WTC11 (cell line): ENCODE measurements around the gene IFI44. TPM values are rescaled to one million over a fixed set of nuclear protein-coding genes. Genes with fewer than 3 reads are reported as not detected.

Experiments used
- ATAC-seq: fragments of 200-7000 bp; cut with Tn5 transposase; 2 replicates; pipeline ENCODE4 v1.10.0; 2021; ENCODE audit warnings: mild to moderate bottlenecking, moderate library complexity
- CTCF ChIA-PET: fragments of 300-600 bp; sonication (Branson Sonifier 250); formaldehyde crosslinking; loops from one replicate; lab custom pipeline; 2021; ENCODE audit warnings: antibody characterized with exemption; lab: Charles Lee
- POLR2A ChIA-PET: fragments of 350-600 bp; sonication (Branson Sonifier 250); formaldehyde crosslinking; loops from one replicate; lab custom pipeline; 2021; ENCODE audit warnings: antibody characterized with exemption; lab: Charles Lee
- DNase-seq: peaks from one replicate; pipeline ENCODE4 v3.0.0; 2021; ENCODE audit warnings: low spot score
- H3K27ac Mint-ChIP-seq: 2 replicates; pipeline ENCODE4 v1.8.0; 2021; ENCODE audit warnings: mixed read lengths
- H3K27me3 Mint-ChIP-seq: 2 replicates; pipeline ENCODE4 v1.8.0; 2021; ENCODE audit warnings: low read depth, mild to moderate bottlenecking, moderate library complexity, mixed read lengths
- H3K36me3 Mint-ChIP-seq: 2 replicates; pipeline ENCODE4 v1.8.0; 2021; ENCODE audit warnings: mixed read lengths
- H3K4me1 Mint-ChIP-seq: 2 replicates; pipeline ENCODE4 v1.8.0; 2022; ENCODE audit warnings: mixed read lengths
- H3K4me3 Mint-ChIP-seq: 2 replicates; pipeline ENCODE4 v1.8.0; 2021; ENCODE audit warnings: mild to moderate bottlenecking, moderate library complexity, mixed read lengths
- H3K9me3 Mint-ChIP-seq: 2 replicates; pipeline ENCODE4 v1.8.0; 2021; ENCODE audit warnings: mixed read lengths
- ATF2 ChIP-seq: sonication (generic); formaldehyde crosslinking; IDR thresholded peaks from 2 replicates; pipeline ENCODE4 v1.8.1; 2022; ENCODE audit warnings: low read depth, missing genetic modification reagents, borderline replicate concordance
- E2F5 ChIP-seq: sonication (generic); formaldehyde crosslinking; IDR thresholded peaks from 2 replicates; pipeline ENCODE4 v1.8.1; 2022; ENCODE audit warnings: mild to moderate bottlenecking, moderate library complexity, missing genetic modification reagents
- ETV6 ChIP-seq: sonication (generic); formaldehyde crosslinking; IDR thresholded peaks from 2 replicates; pipeline ENCODE4 v1.8.1; 2022; ENCODE audit warnings: mild to moderate bottlenecking, missing genetic modification reagents
- FOXK1 ChIP-seq: sonication (generic); formaldehyde crosslinking; IDR thresholded peaks from 2 replicates; pipeline ENCODE4 v1.8.0; 2022; ENCODE audit warnings: mild to moderate bottlenecking, moderate library complexity, missing genetic modification reagents
- FOXP1 ChIP-seq: sonication (generic); formaldehyde crosslinking; IDR thresholded peaks from 2 replicates; pipeline ENCODE4 v1.8.0; 2022; ENCODE audit warnings: missing genetic modification reagents, mild to moderate bottlenecking, moderate library complexity, borderline replicate concordance
- FOXP4 ChIP-seq: sonication (generic); formaldehyde crosslinking; IDR thresholded peaks from 2 replicates; pipeline ENCODE4 v1.8.0; 2022; ENCODE audit warnings: mild to moderate bottlenecking, missing genetic modification reagents
- HMGXB4 ChIP-seq: sonication (generic); formaldehyde crosslinking; IDR thresholded peaks from 2 replicates; pipeline ENCODE4 v1.8.1; 2023; ENCODE audit warnings: mild to moderate bottlenecking, moderate library complexity, missing genetic modification reagents
- MYBL2 ChIP-seq: sonication (generic); formaldehyde crosslinking; IDR thresholded peaks from 2 replicates; pipeline ENCODE4 v1.8.1; 2023; ENCODE audit warnings: mild to moderate bottlenecking, moderate library complexity, missing genetic modification reagents
- NFYB ChIP-seq: sonication (generic); formaldehyde crosslinking; conservative IDR thresholded peaks from 2 replicates; pipeline ENCODE4 v1.8.0; 2022; ENCODE audit warnings: low read depth, missing genetic modification reagents
- PRDM15 ChIP-seq: sonication (generic); formaldehyde crosslinking; IDR thresholded peaks from 2 replicates; pipeline ENCODE4 v1.8.0; 2022; ENCODE audit warnings: missing genetic modification reagents
- ZBTB21 ChIP-seq: sonication (generic); formaldehyde crosslinking; IDR thresholded peaks from 2 replicates; pipeline ENCODE4 v1.8.1; 2023; ENCODE audit warnings: mild to moderate bottlenecking, missing genetic modification reagents, borderline replicate concordance
- ZNF416 ChIP-seq: fragments of 250-450 bp; sonication (Bioruptor Pico); IDR thresholded peaks from 2 replicates; pipeline ENCODE4 v1.9.0; 2021; ENCODE audit warnings: mild to moderate bottlenecking, inconsistent platforms
- ZNF423 ChIP-seq: fragments of 250-450 bp; sonication (Bioruptor Pico); IDR thresholded peaks from 2 replicates; pipeline ENCODE4 v2.1.2; 2022; ENCODE audit warnings: mild to moderate bottlenecking, moderate library complexity
- ZNF532 ChIP-seq: fragments of 250-450 bp; sonication (Bioruptor Pico); IDR thresholded peaks from 2 replicates; pipeline ENCODE4 v1.9.0; 2021; ENCODE audit warnings: mild to moderate bottlenecking, borderline replicate concordance
- ZSCAN18 ChIP-seq: fragments of 250-450 bp; sonication (Bioruptor Pico); IDR thresholded peaks from 2 replicates; pipeline ENCODE4 v2.1.2; 2022; ENCODE audit warnings: mild to moderate bottlenecking, moderate library complexity
- total RNA-seq: library from RNA; stranded (reverse); gene quantifications from 3 replicates; pipeline ENCODE4 v1.2.3, GENCODE V29; 2021

IFI44 gene
- total RNA-seq, 1 experiment from 2014 or later: 0.15 TPM

- ATAC-seq: no peak
- CTCF ChIA-PET: no interaction called here
Observed at GRCh38 chr1:78682496-78682895, 32.9 kb downstream of the IFI44 start.

GRCh38 chr1:78683079-78683478 is 33.4 kb downstream of the IFI44 start:
- TF ChIP-seq ZNF532 (no peak), ATF2 (CRISPR knock-in tag) (no peak), ZSCAN18 (CRISPR knock-in tag) (no peak), ZNF423 (CRISPR knock-in tag) (no peak), E2F5 (CRISPR knock-in tag) (no peak), HMGXB4 (no peak)
- Mint-ChIP-seq H3K36me3 (no peaks in the 10 kb centered on the region), H3K27me3 (no peaks in the 10 kb centered on the region), H3K27ac (no peak overlapping the region), H3K4me3 (no peak overlapping the region), H3K4me1 (no peaks in the 10 kb centered on the region), H3K9me3 (no peaks in the 10 kb centered on the region)
- ATAC-seq: no peak
- CTCF ChIA-PET: no interaction called here
- POLR2A ChIA-PET: no interaction called here
- DNase-seq: no peak

More at GRCh38 chr1:78682496-78682895, 32.9 kb downstream of the IFI44 start:
- no peaks in the 10 kb centered on the region for H3K9me3 Mint-ChIP-seq
- H3K4me3 Mint-ChIP-seq: no peak overlapping the region
- DNase-seq: no peak
- no peak overlapping the region for H3K27ac Mint-ChIP-seq
- no peaks in the 10 kb centered on the region for H3K4me1 Mint-ChIP-seq
- no peaks in the 10 kb centered on the region for H3K27me3 Mint-ChIP-seq
- POLR2A ChIA-PET: no interaction called here
- no peaks in the 10 kb centered on the region for H3K36me3 Mint-ChIP-seq
- TF ChIP-seq ZBTB21 (no peak), MYBL2 (CRISPR knock-in tag) (no peak), ETV6 (no peak), ZNF416 (CRISPR knock-in tag) (no peak), FOXP4 (no peak), PRDM15 (CRISPR knock-in tag) (no peak), NFYB (no peak), FOXK1 (CRISPR knock-in tag) (no peak), FOXP1 (no peak)
